Sigmoid colon (tissue), 4 donors: ENCODE results near the gene KIF22.

Experiments
- CTCF ChIP-seq, 4 experiments: fragments of 450-650 bp in 3 of 4; fragments of 200-600 bp in 1 of 4; IDR thresholded peaks; one replicate each; pipeline ENCODE4 v1.5.1; 2016 to 2019; ENCODE audit warnings: antibody characterized with exemption in 4 of 4, mild to moderate bottlenecking in 3 of 4, moderate library complexity in 2 of 4
- POLR2A ChIP-seq, 2 donors: fragments of 450-650 bp; IDR thresholded peaks; one replicate each; pipeline ENCODE4 v1.6.1; 2016; ENCODE audit warnings: antibody characterized with exemption in 2 of 2, mild to moderate bottlenecking in 2 of 2, moderate library complexity in 2 of 2
- POLR2AphosphoS5 ChIP-seq, 4 donors: sonication (generic); formaldehyde crosslinking; IDR thresholded peaks; one replicate each; pipeline ENCODE4 v1.6.1; 2017; ENCODE audit warnings: antibody characterized with exemption in 4 of 4

GRCh38 chr16:29761882-29762281 is 28.7 kb upstream of the KIF22 start:
- TF ChIP-seq POLR2A (IDR thresholded peaks at IDR 0.05), result no peak
- TF ChIP-seq POLR2AphosphoS5 (IDR thresholded peaks at IDR 0.05), result no peak
- no peak for TF ChIP-seq CTCF (IDR thresholded peaks at IDR 0.05)
